SU-DHL-6 (cell line): ENCODE results near the gene UBTD2.
A peak's percentile ranks its signal among the peaks of the same experiment; 100 is the strongest.

Source experiments
- H2AFZ ChIP-seq: fragments of 200-600 bp; sonication (generic); 2 replicates; pipeline ENCODE4 v1.6.1; 2014; ENCODE audit warnings: low read depth, mild to moderate bottlenecking, moderate library complexity, mixed read lengths, antibody characterized with exemption, low read length; ENCODE audit not compliant: severe bottlenecking
- H3F3A ChIP-seq: fragments of 200-600 bp; shearing (Covaris generic); 2 replicates; pipeline ENCODE4 v1.6.0; 2016; ENCODE audit warnings: antibody characterized with exemption, mild to moderate bottlenecking; ENCODE audit not compliant: insufficient read depth
- H3K27ac ChIP-seq: fragments of 200-600 bp; sonication (generic); 2 replicates; pipeline ENCODE4 v1.5.1; 2016; ENCODE audit warnings: low read depth, mild to moderate bottlenecking, low read length, moderate library complexity, mixed read lengths
- H3K27me3 ChIP-seq: fragments of 200-600 bp; sonication (generic), shearing (Covaris generic); 2 replicates; pipeline ENCODE4 v1.6.0; 2014; ENCODE audit warnings: mild to moderate bottlenecking, low read length
- H3K36me3 ChIP-seq: fragments of 200-600 bp; sonication (generic); 2 replicates; pipeline ENCODE4 v1.6.1; 2014; ENCODE audit warnings: mild to moderate bottlenecking, low read length, mixed read lengths
- H3K4me2 ChIP-seq: fragments of 300-600, 200-600 bp; shearing (Covaris generic), sonication (generic); 2 replicates; pipeline ENCODE4 v1.6.0; 2014; ENCODE audit warnings: low read length, low read depth, mild to moderate bottlenecking; ENCODE audit not compliant: poor library complexity, severe bottlenecking
- H3K4me3 ChIP-seq: fragments of 200-600 bp; sonication (generic); 2 replicates; pipeline ENCODE4 v1.5.1; 2014; ENCODE audit warnings: antibody characterized with exemption, low read length, mild to moderate bottlenecking, mixed read lengths; ENCODE audit not compliant: insufficient read depth, poor library complexity, severe bottlenecking
- H3K79me2 ChIP-seq: fragments of 200-600 bp; sonication (generic); 2 replicates; pipeline ENCODE4 v1.6.1; 2014; ENCODE audit warnings: mild to moderate bottlenecking, low read length, moderate library complexity; ENCODE audit not compliant: insufficient read depth
- H3K9ac ChIP-seq: fragments of 200-600 bp; sonication (generic); 2 replicates; pipeline ENCODE4 v1.7.0; 2014; ENCODE audit warnings: mild to moderate bottlenecking, low read length
- H3K9me2 ChIP-seq: fragments of 200-600 bp; sonication (generic); replicated peaks from 2 replicates; pipeline ENCODE4 v1.6.1; 2014; ENCODE audit warnings: low read length; ENCODE audit not compliant: insufficient read depth
- H3K9me3 ChIP-seq: fragments of 200-600 bp; sonication (generic); 2 replicates; pipeline ENCODE4 v1.6.1; 2014; ENCODE audit warnings: low read length, mixed read lengths; ENCODE audit not compliant: insufficient read depth
- H4K20me1 ChIP-seq: fragments of 200-600 bp; sonication (generic); 2 replicates; pipeline ENCODE4 v1.6.1; 2014; ENCODE audit warnings: low read depth, mild to moderate bottlenecking, antibody characterized with exemption, low read length, moderate library complexity, mixed read lengths
- CTCF ChIP-seq: fragments of 200-600 bp; sonication (generic); IDR thresholded peaks from one replicate; pipeline ENCODE4 v1.5.1; 2017; ENCODE audit warnings: antibody characterized with exemption, mild to moderate bottlenecking, low read length, moderate library complexity; ENCODE audit not compliant: insufficient read depth, poor library complexity, severe bottlenecking
- EZH2phosphoT487 ChIP-seq: fragments of 200-600 bp; sonication (generic), shearing (Covaris generic); conservative IDR thresholded peaks from 2 replicates; pipeline ENCODE4 v1.6.1; 2018; ENCODE audit warnings: mild to moderate bottlenecking, antibody characterized with exemption, low read length, moderate library complexity, mixed read lengths

UBTD2 gene

GRCh38 chr5:172194985-172195774 lies 88.4 kb downstream of the UBTD2 start:
- H3K36me3 ChIP-seq: no peaks in the 10 kb centered on the region
- TF ChIP-seq CTCF (no peak), EZH2phosphoT487 (no peak)
- no peak overlapping the region for H2AFZ ChIP-seq
- no peaks in the 10 kb centered on the region for H3K9me3 ChIP-seq
- H4K20me1 ChIP-seq: no peaks in the 10 kb centered on the region
- no peak overlapping the region for H3K27ac ChIP-seq
- H3K4me2 ChIP-seq: no peak overlapping the region
- H3F3A ChIP-seq: no peaks in the 10 kb centered on the region
- no peaks in the 10 kb centered on the region for H3K79me2 ChIP-seq
- H3K9ac ChIP-seq: no peak overlapping the region
- no peak overlapping the region for H3K4me3 ChIP-seq
- no peaks in the 10 kb centered on the region for H3K27me3 ChIP-seq
- no peaks in the 10 kb centered on the region for H3K9me2 ChIP-seq

DNA sequence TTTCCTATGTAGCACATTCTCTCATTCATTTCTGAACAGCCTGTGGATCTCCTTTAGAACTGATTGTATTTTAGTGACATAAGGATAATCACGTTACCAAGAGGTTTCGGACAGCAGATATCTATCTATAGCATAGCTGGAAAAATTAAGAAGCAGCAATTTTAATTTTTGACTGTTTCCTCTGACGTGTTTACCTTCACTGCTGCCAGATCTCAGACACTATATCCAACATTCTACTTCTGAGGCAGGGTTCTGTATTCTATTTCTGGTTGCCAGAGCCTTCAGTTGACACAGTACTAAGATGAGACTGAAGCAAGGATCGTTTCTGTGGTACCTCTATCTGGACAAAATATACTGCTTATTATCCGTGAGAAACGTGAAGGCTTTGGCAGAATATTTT lies 89.7 kb downstream of the UBTD2 start, which contains the start of gene EFCAB9:
Gene EFCAB9, plus strand, starts transcription at position 301 of the 400 bp plus-strand sequence. Its CDS starts 1 bp downstream, at position 302.
- H3K9me3 ChIP-seq: no peaks in the 10 kb centered on the region
- H3K27me3 ChIP-seq: no peaks in the 10 kb centered on the region
- no peaks in the 10 kb centered on the region for H3F3A ChIP-seq
- no peak within 1 kb of the TSS for H3K4me3 ChIP-seq
- TF ChIP-seq EZH2phosphoT487: no peak
- peak within 1 kb of the TSS; percentile 54 for H2AFZ ChIP-seq
- no peak within 1 kb of the TSS for H3K27ac ChIP-seq
- no peaks in the 10 kb centered on the region for H3K79me2 ChIP-seq
- no peaks in the 10 kb centered on the region for H3K9me2 ChIP-seq
- H4K20me1 ChIP-seq: no peaks in the 10 kb centered on the region
- H3K36me3 ChIP-seq: no peaks in the 10 kb centered on the region
- H3K9ac ChIP-seq: no peak within 1 kb of the TSS
- peak within 1 kb of the TSS; percentile 38 for H3K4me2 ChIP-seq

GRCh38 chr5:172189693-172190296 lies 93.8 kb downstream of the UBTD2 start:
- Histone ChIP-seq H3K79me2 (peaks cover 31% of the 10 kb centered on the region), H3K36me3 (no peaks in the 10 kb centered on the region), H3K4me3 (no peak overlapping the region), H3K27ac (no peak overlapping the region), H3F3A (no peaks in the 10 kb centered on the region), H3K9me2 (no peaks in the 10 kb centered on the region), H3K9ac (no peak overlapping the region), H3K27me3 (no peaks in the 10 kb centered on the region), H2AFZ (no peak overlapping the region), H3K4me2 (no peak overlapping the region), H3K9me3 (no peaks in the 10 kb centered on the region), H4K20me1 (no peaks in the 10 kb centered on the region)
- TF ChIP-seq CTCF (no peak), EZH2phosphoT487 (no peak)
